ENCODE data around the gene INPP5F.
"Not testable (repeated sequence)": the region's sequence is repeated elsewhere in the genome, so short reads cannot be mapped to it uniquely, and the experiment has no call there.

INPP5F gene

GRCh38 chr10:119869398-119869797, 143.5 kb downstream of the INPP5F start:
- not testable (repeated sequence) for DNase-seq

DNA sequence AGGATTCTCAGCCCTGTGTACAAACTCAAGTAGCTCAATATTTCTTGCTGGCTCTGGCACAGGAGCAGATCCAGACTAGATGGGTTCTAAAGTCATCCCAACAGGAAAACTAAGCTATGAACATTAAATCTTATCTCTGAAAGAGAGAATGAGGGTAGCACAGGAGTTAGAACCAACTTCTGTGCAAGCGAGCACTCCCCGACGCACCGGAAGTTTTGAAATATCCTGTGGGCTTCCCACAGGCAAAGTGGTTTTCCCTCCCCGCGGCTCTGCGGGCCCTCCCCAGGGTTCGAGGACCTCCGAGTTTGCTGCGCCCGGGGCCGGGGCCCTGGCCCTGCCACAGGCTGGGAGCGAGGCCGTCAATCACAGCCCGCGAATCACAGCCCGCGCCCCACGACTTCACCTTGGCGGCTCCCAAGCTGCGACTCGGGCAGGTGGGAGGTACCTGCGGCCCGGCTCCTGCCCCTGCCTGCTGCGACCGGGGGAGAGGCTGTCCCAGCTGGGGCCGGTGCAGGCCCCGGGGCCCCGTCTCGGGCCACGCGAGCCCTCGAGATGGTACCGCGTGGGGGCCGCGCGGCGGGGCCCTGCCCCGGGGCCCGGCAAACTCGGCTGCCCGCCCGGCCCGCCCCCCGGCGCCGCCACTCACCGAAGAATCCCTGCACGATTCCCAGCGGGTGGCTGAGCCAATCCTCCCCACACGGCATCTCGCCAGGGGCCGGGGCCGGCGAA, 146.2 kb downstream of the INPP5F start:
- peak; percentile 28 to 56 (median 52) for DNase-seq

DNA sequence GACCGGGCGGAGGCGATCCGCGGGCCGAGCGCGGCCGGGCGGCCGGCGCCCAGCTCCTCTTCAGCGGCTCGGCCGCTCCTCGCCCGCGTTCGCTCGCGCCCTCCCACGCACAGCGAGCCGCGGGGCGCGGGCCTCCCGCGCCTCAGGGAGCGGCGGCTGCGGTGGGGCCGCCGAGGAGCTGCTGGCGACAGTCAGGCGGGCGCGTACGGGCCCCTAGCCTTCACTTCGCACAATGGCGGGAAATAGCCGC, 146.7 kb downstream of the INPP5F start, which contains the start of gene MCMBP:
Gene MCMBP (minus strand): TSS at position 234 of the 250 bp plus-strand sequence. CDS start 259 bp downstream, outside the sequence.
- DNase-seq: no peak

DNA sequence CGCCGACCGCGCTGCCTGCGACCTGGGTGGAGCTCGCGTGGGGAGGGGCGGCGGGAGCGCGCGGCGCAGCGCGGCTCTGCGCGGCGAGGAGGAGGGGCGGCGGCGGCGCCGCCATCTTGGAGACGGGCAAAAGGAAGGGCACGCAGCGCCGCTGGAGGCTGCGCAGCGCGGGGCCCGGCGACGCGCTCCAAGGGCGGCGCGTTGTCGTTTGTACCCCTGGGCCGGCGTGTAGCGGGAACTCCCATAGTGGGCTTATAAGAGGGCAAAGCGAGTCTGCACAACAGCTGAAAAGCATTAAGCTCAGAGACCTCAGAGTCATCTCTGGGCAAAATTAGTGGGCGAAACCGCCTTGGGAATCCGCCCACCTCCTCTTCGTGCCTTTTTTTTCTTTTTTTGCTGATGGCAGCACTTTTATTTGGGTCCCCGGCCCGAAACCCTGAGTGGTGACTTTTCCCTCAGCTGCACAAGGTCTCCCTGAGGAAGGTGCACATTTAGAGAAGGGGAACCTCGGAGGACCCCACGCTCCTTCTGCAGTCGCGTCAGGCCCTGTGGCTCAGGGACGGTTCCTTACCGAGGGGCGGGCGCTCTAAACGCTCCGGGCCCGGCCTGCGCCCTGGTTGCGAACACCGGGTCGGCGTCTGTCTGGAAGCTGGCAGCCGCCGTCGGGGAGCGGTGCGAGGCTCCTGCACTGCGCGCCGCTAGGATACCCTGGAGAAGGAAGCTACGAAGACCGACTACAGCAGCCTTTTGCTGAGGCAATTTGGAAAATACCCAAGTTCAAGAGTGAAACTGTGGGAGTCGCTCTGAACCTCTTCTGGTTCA, 147.2 kb downstream of the INPP5F start:
- peak; percentile 74 to 91 (median 80) for DNase-seq

- DNase-seq: no peak
These were observed 152.7 kb downstream of the INPP5F start for GRCh38 chr10:119878524-119878923.
